ENCODE measurements around the gene MEMO1.
"Not testable (repeated sequence)": the region's sequence is repeated elsewhere in the genome, so short reads cannot be mapped to it uniquely, and the experiment has no call there.

MEMO1 gene

DNA sequence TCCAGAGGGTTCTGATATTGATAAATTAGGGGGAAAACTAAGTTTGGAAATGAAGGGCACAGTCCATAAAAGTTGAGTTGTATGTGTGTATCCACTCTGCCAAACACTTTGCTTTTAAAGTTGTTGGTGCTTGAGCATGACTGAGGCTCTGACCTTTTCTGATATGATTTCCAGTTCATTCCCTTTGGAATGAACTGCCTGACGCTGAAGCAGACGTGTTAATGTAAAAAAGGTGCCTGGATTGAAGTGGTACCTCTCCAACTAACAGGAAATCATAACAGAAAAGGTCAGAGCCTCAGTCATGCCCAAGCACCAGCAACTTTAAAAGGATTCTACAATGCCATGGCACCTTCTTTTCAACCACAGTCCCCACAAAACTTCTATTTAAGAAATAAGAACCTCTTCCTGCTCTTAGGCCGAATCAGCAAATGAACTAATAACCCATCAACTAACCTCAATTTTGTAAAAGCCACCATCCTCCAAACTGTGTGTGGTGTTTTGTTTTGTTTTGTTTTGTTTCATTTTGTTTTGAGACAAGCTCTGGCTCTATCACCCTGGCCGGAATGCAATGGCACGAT lies 52.6 kb downstream of the MEMO1 start:
- H3K27me3 Mint-ChIP-seq (ENCODE audit: low read depth) = no peaks in the 10 kb centered on the region
- no peak for DNase-seq (ENCODE audit: low spot score)
- peaks cover 4% of the 10 kb centered on the region for H3K9me3 Mint-ChIP-seq
- H3K36me3 Mint-ChIP-seq (ENCODE audit: low read depth) = peaks cover 11% of the 10 kb centered on the region
- peaks cover 47% of the 10 kb centered on the region for H3K4me1 Mint-ChIP-seq (ENCODE audit: low read depth)
- H3K4me3 Mint-ChIP-seq = no peak overlapping the region
- peak overlapping the region; percentile 29 for H3K27ac Mint-ChIP-seq

DNA sequence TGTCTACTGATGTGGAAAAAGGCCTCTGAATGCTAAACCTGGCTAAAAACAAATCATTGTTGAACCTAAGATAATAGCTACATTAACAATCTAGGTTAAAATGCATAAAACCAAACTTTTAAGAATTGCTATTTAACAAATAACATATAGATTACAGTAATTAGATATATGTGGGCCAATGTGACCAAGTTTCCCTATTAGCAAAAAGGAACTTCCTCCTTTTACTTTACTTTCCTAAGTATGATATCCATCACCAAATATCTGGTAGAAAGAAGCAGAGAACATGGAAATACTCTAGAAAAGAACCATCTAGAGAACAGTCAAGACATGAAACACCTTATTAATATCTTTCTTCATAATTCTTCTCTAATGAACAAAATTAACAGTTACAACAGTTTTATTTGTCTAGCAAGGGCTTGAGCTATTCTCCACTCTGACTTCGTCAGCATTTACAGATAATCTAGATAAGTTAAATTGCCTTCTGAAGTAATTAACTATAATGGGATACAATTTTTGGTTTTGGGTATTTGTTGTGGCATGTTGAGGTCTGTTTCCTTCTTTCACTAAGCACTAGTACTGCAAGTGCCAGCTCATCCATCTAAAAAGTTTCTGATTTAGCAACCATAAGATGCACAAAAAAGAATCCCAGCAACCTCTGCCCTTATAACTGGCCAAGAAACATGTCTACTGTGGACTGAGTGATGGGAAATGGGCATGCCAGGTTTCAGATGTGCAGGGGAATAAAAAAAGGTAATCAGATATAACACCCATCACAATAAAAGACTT lies 53.3 kb downstream of the MEMO1 start:
- peaks cover 8% of the 10 kb centered on the region for H3K36me3 Mint-ChIP-seq (ENCODE audit: low read depth)
- no peak overlapping the region for H3K4me3 Mint-ChIP-seq
- H3K27me3 Mint-ChIP-seq (ENCODE audit: low read depth) = no peaks in the 10 kb centered on the region
- peaks cover 40% of the 10 kb centered on the region for H3K4me1 Mint-ChIP-seq (ENCODE audit: low read depth)
- H3K9me3 Mint-ChIP-seq = no peaks in the 10 kb centered on the region
- peak overlapping the region; percentile 13 for H3K27ac Mint-ChIP-seq
- no peak for DNase-seq (ENCODE audit: low spot score)

DNA sequence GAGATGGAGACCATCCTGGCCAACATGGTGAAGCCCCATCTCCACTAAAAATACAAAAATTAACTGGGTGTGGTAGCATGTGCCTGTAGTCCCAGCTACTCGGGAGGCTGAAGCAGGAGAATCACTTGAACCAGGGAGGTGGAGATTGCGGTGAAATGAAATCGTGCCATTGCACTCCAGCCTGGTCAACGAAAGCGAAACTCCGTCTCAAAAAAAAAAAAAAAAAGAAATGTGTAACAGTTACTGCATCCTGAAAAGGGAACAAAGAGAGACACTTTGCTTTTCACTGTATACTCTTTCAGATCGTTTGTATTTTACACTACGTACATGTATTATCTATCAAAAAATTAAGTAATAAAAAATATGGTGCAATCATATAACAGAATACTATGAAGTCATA lies 53.9 kb downstream of the MEMO1 start:
- H3K4me1 Mint-ChIP-seq (ENCODE audit: low read depth) = peaks cover 34% of the 10 kb centered on the region
- not testable (repeated sequence) for H3K27ac Mint-ChIP-seq; H3K4me3 Mint-ChIP-seq; H3K36me3 Mint-ChIP-seq (ENCODE audit: low read depth); DNase-seq (ENCODE audit: low spot score); H3K27me3 Mint-ChIP-seq (ENCODE audit: low read depth); H3K9me3 Mint-ChIP-seq

DNA sequence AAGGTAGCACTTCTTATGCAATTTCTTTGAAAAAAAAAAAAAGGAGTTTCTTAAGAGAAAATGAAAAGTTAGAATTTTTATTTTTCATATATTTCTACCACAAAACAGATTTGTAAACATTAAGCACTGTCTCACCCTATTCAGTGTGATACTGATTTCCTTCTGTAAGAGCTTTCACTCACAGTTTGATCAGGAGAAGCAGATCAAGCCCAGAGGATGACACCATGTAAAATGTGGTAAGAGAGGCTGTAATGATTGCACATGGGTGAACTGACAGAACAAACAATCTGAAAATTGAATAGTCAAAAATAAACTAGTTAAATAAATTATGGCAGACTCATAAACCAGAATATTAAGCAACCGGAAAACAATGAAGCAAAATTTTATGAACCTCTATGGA lies 54.5 kb downstream of the MEMO1 start:
- Mint-ChIP-seq H3K36me3 (ENCODE audit: low read depth) (peaks cover 11% of the 10 kb centered on the region), H3K4me1 (ENCODE audit: low read depth) (peaks cover 34% of the 10 kb centered on the region), H3K27me3 (ENCODE audit: low read depth) (no peaks in the 10 kb centered on the region), H3K27ac (peak overlapping the region; percentile 56), H3K4me3 (no peak overlapping the region), H3K9me3 (no peaks in the 10 kb centered on the region)
- no peak for DNase-seq (ENCODE audit: low spot score)

DNA sequence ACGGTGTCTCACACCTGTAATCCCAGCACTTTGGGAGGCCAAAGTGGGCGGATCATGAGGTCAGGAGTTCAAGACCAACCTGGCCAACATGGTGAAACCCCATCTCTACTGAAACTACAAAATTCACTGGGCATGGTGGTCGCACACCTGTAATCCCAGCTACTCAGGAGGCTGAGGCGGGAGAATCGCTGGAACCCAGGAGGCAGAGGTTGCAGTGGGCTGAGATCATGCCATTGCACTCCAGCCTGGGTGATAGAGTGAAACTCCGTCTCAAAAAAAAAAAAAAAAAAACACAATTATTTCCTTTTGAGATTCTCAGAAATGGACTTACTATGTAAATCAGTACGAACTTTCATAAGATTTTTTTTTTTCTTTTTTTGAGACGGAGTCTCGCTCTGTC lies 57.7 kb downstream of the MEMO1 start:
- H3K27ac Mint-ChIP-seq; H3K4me3 Mint-ChIP-seq; H3K9me3 Mint-ChIP-seq; DNase-seq (ENCODE audit: low spot score); H3K27me3 Mint-ChIP-seq (ENCODE audit: low read depth): not testable (repeated sequence)
- Mint-ChIP-seq H3K36me3 (ENCODE audit: low read depth) (peaks cover 18% of the 10 kb centered on the region), H3K4me1 (ENCODE audit: low read depth) (peaks cover 17% of the 10 kb centered on the region)

DNA sequence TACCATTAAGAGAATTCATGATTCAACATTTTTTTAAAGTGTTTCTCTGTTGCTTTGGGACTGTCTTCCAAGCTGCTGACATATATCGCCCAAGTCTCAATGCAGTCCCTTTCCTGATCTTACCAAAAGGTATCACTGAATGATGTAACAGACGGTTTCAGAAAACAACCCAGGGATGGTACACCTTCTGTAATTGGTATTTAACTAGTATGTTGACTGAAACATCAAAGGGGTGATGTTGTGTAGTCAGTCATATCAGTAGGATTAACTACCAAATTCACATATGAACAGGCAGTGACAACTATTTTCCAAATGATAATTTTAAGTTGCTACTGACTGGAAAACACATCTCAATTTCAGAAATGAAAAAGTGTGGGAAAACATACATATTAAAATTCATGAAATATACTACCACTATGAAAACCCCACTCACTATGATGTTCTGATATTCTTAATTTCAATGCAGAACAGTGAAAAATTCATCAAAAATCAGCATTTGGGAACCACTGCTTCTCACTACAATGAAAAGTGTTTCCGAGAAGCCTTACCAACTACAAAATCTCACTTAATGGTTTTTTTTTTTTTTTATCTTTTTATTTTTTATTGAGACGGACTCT lies 59.8 kb downstream of the MEMO1 start:
- peaks cover 13% of the 10 kb centered on the region for H3K4me1 Mint-ChIP-seq (ENCODE audit: low read depth)
- H3K9me3 Mint-ChIP-seq = no peaks in the 10 kb centered on the region
- H3K36me3 Mint-ChIP-seq (ENCODE audit: low read depth) = peaks cover 16% of the 10 kb centered on the region
- H3K27me3 Mint-ChIP-seq (ENCODE audit: low read depth) = no peaks in the 10 kb centered on the region
- no peak overlapping the region for H3K4me3 Mint-ChIP-seq
- no peak for DNase-seq (ENCODE audit: low spot score)
- H3K27ac Mint-ChIP-seq = no peak overlapping the region

DNA sequence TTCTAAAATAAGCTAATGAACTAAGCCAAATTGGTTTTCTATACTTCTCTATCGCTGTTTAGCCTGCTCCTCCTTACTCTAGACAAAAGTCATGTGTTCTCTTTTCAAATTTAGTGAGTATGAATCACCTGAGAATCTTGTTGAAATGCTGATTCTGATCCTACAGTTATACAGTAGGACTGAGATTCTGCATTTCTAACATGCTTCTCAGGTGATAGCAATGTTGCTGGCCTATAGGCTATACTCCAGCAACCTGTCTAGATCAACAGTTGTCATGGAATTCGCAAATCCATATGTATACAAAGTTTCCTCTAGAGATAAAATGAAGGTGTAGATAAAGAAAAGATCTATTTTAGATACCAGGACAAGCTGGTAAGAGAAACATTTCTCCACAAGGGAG lies 62.9 kb downstream of the MEMO1 start:
- no peaks in the 10 kb centered on the region for H3K27me3 Mint-ChIP-seq (ENCODE audit: low read depth)
- H3K4me1 Mint-ChIP-seq (ENCODE audit: low read depth) = peaks cover 38% of the 10 kb centered on the region
- peaks cover 13% of the 10 kb centered on the region for H3K36me3 Mint-ChIP-seq (ENCODE audit: low read depth)
- H3K4me3 Mint-ChIP-seq = no peak overlapping the region
- DNase-seq (ENCODE audit: low spot score) = no peak
- H3K27ac Mint-ChIP-seq = no peak overlapping the region
- H3K9me3 Mint-ChIP-seq = no peaks in the 10 kb centered on the region

DNA sequence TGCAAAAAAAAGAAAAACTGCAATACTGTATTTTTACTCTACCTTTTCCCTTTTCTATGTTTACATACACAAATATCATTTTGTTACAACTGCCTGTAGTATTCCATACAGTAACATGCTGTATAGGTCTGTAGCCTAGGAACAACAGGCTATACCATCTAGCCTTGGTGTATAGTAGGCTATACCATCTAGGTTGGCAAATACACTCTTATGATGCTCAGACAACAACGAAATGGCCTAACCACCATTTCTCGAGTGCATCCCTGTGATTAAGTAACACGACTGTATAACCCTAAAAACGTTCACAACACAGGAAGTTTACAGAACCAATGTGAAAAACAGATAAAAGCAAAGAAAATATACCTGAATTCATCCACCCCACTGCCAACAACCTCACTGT lies 64.0 kb downstream of the MEMO1 start:
- no peak overlapping the region for H3K27ac Mint-ChIP-seq
- H3K27me3 Mint-ChIP-seq (ENCODE audit: low read depth) = no peaks in the 10 kb centered on the region
- peaks cover 37% of the 10 kb centered on the region for H3K4me1 Mint-ChIP-seq (ENCODE audit: low read depth)
- H3K9me3 Mint-ChIP-seq = no peaks in the 10 kb centered on the region
- DNase-seq (ENCODE audit: low spot score) = no peak
- peaks cover 13% of the 10 kb centered on the region for H3K36me3 Mint-ChIP-seq (ENCODE audit: low read depth)
- no peak overlapping the region for H3K4me3 Mint-ChIP-seq

DNA sequence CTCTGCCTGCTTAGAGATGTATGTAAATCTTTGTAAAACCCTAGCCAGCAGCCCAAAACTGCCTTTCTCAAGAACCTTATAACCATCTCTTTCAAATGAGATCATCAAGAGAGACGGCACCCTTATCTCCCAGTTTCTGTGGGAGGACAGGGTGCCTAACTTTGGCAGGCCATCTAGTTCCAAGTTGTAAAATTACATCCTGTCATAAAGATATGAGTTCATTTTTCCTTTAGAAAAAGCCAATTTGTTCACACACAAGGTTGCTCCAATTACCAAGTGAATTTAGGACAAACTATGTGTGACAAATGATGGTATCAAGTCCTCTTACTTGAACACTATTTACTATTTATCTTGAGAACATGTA lies 65.3 kb downstream of the MEMO1 start:
- Mint-ChIP-seq H3K4me1 (ENCODE audit: low read depth) (peaks cover 36% of the 10 kb centered on the region), H3K4me3 (no peak overlapping the region), H3K27me3 (ENCODE audit: low read depth) (no peaks in the 10 kb centered on the region), H3K27ac (peak overlapping the region; percentile 64), H3K9me3 (no peaks in the 10 kb centered on the region), H3K36me3 (ENCODE audit: low read depth) (peaks cover 11% of the 10 kb centered on the region)
- no peak for DNase-seq (ENCODE audit: low spot score)

DNA sequence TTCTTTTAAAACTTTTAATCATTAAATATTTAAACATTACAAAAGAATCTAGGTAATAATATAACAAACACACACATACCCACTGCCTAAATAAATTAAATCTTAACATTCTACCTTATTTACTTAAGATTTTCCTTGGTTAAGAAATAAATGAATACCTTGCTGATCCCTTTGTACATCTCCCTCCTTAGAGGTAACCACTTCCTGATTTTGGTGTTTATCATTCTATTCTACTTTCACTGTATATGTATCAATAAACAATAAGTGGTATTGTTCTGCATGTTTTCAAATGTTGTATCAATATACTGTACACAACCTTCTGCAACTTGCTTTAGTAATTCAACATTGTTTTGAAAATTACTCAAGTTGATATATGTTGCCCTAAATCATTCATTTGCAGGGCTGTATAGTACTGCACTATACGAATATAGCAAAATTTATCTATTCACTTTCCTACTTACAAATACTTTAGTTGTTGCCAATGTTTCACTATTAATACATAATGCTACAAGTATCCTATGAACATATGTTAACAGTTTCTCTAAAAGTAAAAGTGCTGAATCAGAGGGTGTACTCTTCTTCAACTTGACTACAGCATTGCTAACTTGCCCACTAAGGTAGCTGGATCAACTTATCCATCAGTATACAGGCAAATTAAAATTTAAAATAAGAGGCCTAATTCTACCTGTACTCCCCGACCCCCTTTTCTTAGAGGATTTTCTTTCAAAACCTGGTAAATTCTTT lies 65.8 kb downstream of the MEMO1 start:
- Mint-ChIP-seq H3K4me1 (ENCODE audit: low read depth) (peaks cover 36% of the 10 kb centered on the region), H3K9me3 (no peaks in the 10 kb centered on the region)

DNA sequence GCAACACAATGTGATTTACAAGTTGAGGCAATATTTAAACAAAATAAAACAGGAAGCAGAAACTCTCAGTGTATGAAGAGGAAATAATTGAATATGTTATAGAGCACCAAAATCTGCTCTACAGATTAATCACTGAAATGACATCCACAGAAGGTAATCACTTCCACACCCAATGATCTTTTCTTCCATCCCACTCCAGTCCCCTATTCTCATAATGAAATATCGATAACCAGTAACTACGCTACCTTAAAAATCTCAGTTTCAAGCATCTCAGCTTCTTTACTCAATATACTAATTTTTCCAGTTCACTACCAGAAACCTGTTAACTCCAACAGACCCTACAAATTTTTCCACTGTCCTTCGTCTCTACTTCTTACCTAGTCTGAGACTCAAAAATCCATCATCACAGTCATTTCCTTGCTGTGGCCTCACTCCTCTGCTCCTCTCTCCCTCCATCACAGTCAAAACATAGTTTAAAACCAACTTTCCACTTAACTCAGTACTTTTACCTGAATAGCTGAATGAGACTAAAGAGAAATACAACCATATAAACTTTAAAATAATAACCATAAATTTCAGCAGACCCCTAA lies 67.1 kb downstream of the MEMO1 start:
- H3K36me3 Mint-ChIP-seq (ENCODE audit: low read depth) = peaks cover 3% of the 10 kb centered on the region
- H3K27me3 Mint-ChIP-seq (ENCODE audit: low read depth) = no peaks in the 10 kb centered on the region
- H3K4me1 Mint-ChIP-seq (ENCODE audit: low read depth) = peaks cover 33% of the 10 kb centered on the region
- DNase-seq (ENCODE audit: low spot score) = no peak
- no peak overlapping the region for H3K4me3 Mint-ChIP-seq
- no peak overlapping the region for H3K27ac Mint-ChIP-seq
- no peaks in the 10 kb centered on the region for H3K9me3 Mint-ChIP-seq

More for the DNA sequence above, 65.8 kb downstream of the MEMO1 start:
- H3K27ac Mint-ChIP-seq = peak overlapping the region; percentile 64
- no peak for DNase-seq (ENCODE audit: low spot score)
- H3K27me3 Mint-ChIP-seq (ENCODE audit: low read depth) = no peaks in the 10 kb centered on the region
- no peak overlapping the region for H3K4me3 Mint-ChIP-seq
- peaks cover 11% of the 10 kb centered on the region for H3K36me3 Mint-ChIP-seq (ENCODE audit: low read depth)

DNA sequence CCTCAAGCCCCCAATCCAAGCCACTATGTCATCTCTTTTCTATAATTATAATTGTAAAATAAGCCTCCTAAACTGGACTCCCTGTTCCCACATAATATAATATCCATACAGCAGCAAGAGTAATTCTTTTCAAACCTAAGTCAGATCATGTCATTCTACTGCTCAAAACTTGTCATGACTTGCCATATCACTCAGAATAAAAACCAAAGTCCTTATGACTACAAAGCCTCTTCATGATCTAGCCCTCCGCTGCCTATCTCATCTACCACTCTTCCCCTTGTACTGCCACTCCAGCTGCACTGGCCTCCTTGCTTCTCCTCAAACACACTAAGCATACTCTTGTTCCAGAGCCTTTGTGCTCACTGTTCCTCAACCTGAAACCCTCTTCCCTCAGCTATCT lies 69.9 kb downstream of the MEMO1 start:
- DNase-seq (ENCODE audit: low spot score) = no peak
- no peaks in the 10 kb centered on the region for H3K36me3 Mint-ChIP-seq (ENCODE audit: low read depth)
- peaks cover 24% of the 10 kb centered on the region for H3K4me1 Mint-ChIP-seq (ENCODE audit: low read depth)
- H3K4me3 Mint-ChIP-seq = no peak overlapping the region
- H3K27ac Mint-ChIP-seq = no peak overlapping the region
- H3K9me3 Mint-ChIP-seq = no peaks in the 10 kb centered on the region
- no peaks in the 10 kb centered on the region for H3K27me3 Mint-ChIP-seq (ENCODE audit: low read depth)

DNA sequence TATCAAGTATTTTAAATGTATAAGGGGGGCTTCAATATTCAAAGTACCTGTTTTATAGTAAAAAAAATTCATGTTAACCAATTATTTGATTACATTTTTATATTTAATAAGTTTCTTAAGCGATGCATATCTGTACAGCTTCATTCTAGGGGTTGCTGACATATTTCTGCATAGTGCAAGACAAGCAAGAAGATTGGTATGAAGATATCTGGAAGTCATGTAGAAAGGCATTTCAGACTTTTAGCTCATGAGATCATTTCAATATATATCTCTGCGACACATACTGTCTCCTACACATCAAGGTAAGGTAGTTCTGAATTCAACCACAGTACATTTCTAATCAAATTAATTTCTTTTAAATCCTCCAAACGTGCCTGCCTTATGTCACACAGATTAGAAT lies 73.1 kb downstream of the MEMO1 start:
- H3K36me3 Mint-ChIP-seq (ENCODE audit: low read depth) = peaks cover 1% of the 10 kb centered on the region
- H3K27me3 Mint-ChIP-seq (ENCODE audit: low read depth) = no peaks in the 10 kb centered on the region
- H3K4me1 Mint-ChIP-seq (ENCODE audit: low read depth) = peaks cover 3% of the 10 kb centered on the region
- no peak for DNase-seq (ENCODE audit: low spot score)
- H3K4me3 Mint-ChIP-seq = no peak overlapping the region
- no peak overlapping the region for H3K27ac Mint-ChIP-seq
- H3K9me3 Mint-ChIP-seq = no peaks in the 10 kb centered on the region

DNA sequence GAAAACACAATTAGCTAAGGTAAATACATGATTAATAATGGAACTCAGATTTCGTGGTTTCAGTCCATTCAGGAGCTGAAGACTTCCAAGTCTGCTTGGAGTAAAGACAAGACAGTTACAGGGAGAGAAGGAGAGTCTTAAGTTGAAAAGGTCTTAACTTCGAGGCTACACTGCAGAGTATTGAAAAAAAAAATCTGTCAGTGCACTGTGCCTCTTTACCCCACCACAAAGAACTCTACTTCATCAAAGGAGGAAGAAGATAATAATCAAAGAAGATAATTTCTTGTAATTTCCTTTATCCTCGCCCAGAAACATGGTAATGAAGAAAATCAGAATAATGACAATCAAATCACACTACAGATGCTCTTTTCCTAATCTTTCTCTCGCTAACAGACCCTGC lies 75.4 kb downstream of the MEMO1 start:
- Mint-ChIP-seq H3K4me3 (no peak overlapping the region), H3K36me3 (ENCODE audit: low read depth) (peaks cover 6% of the 10 kb centered on the region), H3K27me3 (ENCODE audit: low read depth) (no peaks in the 10 kb centered on the region), H3K27ac (no peak overlapping the region), H3K9me3 (no peaks in the 10 kb centered on the region), H3K4me1 (ENCODE audit: low read depth) (peaks cover 6% of the 10 kb centered on the region)
- DNase-seq (ENCODE audit: low spot score) = no peak
